ENCODE results near the gene SYT2.

DNA sequence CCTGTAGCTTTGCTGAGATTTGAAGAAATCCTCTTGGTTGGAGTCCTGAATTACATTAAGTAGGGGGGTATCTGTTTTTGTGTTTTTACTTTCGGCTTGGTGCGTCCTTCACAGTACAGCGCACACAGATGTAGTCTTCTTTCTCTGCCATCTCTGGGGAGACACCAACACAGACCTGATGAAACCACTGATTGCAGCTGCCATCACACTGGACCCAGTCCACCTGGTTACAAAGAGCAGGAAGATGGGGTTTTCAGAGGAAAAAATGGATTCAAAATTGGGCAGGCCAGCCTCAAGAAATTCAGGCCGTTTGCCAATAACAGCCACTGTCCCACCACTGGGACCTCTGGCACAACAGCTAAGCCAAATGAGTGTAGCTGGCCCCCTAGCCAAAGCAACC lies 18.7 kb upstream of the SYT2 start:
- TF ChIP-seq, protein P1, sequence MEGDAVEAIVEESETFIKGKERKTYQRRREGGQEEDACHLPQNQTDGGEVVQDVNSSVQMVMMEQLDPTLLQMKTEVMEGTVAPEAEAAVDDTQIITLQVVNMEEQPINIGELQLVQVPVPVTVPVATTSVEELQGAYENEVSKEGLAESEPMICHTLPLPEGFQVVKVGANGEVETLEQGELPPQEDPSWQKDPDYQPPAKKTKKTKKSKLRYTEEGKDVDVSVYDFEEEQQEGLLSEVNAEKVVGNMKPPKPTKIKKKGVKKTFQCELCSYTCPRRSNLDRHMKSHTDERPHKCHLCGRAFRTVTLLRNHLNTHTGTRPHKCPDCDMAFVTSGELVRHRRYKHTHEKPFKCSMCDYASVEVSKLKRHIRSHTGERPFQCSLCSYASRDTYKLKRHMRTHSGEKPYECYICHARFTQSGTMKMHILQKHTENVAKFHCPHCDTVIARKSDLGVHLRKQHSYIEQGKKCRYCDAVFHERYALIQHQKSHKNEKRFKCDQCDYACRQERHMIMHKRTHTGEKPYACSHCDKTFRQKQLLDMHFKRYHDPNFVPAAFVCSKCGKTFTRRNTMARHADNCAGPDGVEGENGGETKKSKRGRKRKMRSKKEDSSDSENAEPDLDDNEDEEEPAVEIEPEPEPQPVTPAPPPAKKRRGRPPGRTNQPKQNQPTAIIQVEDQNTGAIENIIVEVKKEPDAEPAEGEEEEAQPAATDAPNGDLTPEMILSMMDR (conservative IDR thresholded peaks at IDR 0.05; ENCODE audit: low read depth, low read length) = no peak
- TF ChIP-seq EZH2 (IDR thresholded peaks at IDR 0.05; ENCODE audit: low read length, unreplicated experiment) (no peak), EZH2phosphoT487 (IDR thresholded peaks at IDR 0.05; ENCODE audit: borderline replicate concordance, low read length) (no peak)

All from PC-3 (cell line).